H1 (cell line): ENCODE measurements around the gene GPR85. TPM values are rescaled to one million over a fixed set of nuclear protein-coding genes. Genes with fewer than 3 reads are reported as not detected.

Source experiments
- CTCF ChIA-PET: fragments of 300-600 bp; sonication (Branson Sonifier 250); formaldehyde crosslinking; loops from one replicate; lab custom pipeline; 2021; ENCODE audit not compliant: partially characterized antibody; lab: Charles Lee
- POLR2A ChIA-PET: fragments of 300-600 bp; sonication (Branson Sonifier 250); formaldehyde crosslinking; loops from one replicate; lab custom pipeline; 2021; ENCODE audit warnings: inconsistent platforms; ENCODE audit not compliant: partially characterized antibody; lab: Charles Lee
- DNase-seq, 2 experiments: peaks; one replicate each; pipeline versions ENCODE4 v3.0.0 to v3.0.0-alpha.2; 2010 to 2022; ENCODE audit warnings: low spot score in 2 of 2, low read depth in 1 of 2, mixed read lengths in 1 of 2
- FAIRE-seq: peaks from 2 replicates; lab custom pipeline; 2011; peaks lifted over from hg19 to GRCh38; lab: Jason Lieb, UNC
- H2AFZ ChIP-seq: 2 replicates; pipeline ENCODE4 v1.8.1; 2012; ENCODE audit warnings: low read length, inconsistent platforms
- H2AK5ac ChIP-seq: 2 replicates; pipeline ENCODE4 v1.6.1; 2013; ENCODE audit warnings: low read depth, low read length
- H2BK120ac ChIP-seq: replicated peaks from 2 replicates; pipeline ENCODE3; 2013; ENCODE audit warnings: low read depth, low read length, inconsistent platforms
- H2BK12ac ChIP-seq: 2 replicates; pipeline ENCODE4 v1.6.1; 2013; ENCODE audit warnings: low read depth, low read length
- H2BK15ac ChIP-seq: 2 replicates; pipeline ENCODE4 v1.6.1; 2013; ENCODE audit warnings: low read length
- H2BK20ac ChIP-seq: 2 replicates; pipeline ENCODE4 v1.6.1; 2013; ENCODE audit warnings: low read length
- H2BK5ac ChIP-seq: 2 replicates; pipeline ENCODE4 v1.6.1; 2013; ENCODE audit warnings: low read depth, low read length
- H3K14ac ChIP-seq: 2 replicates; pipeline ENCODE4 v1.6.1; 2013; ENCODE audit warnings: inconsistent platforms; ENCODE audit not compliant: insufficient read length
- H3K18ac ChIP-seq: 2 replicates; pipeline ENCODE4 v1.6.1; 2013; ENCODE audit warnings: low read length; ENCODE audit errors: extremely low read depth
- H3K23ac ChIP-seq: 2 replicates; pipeline ENCODE4 v1.6.1; 2013; ENCODE audit warnings: inconsistent platforms; ENCODE audit not compliant: insufficient read length
- H3K23me2 ChIP-seq: 2 replicates; pipeline ENCODE4 v1.6.1; 2013; ENCODE audit warnings: low read depth, low read length
- H3K27ac ChIP-seq: 2 replicates; pipeline ENCODE4 v1.6.1; 2011; ENCODE audit warnings: low read depth, low read length, inconsistent platforms
- H3K27me3 ChIP-seq, 4 experiments: replicated peaks in 1 of 4; 1 replicate in 1 of 4; 2 replicates in 3 of 4; pipeline versions ENCODE4 v1.6.1 to v1.8.1; 2011 to 2013; ENCODE audit warnings: low read length in 3 of 4, mild to moderate bottlenecking in 3 of 4, inconsistent platforms in 2 of 4, mixed read lengths in 2 of 4, moderate library complexity in 1 of 4; ENCODE audit not compliant: control insufficient read depth in 3 of 4, insufficient read depth in 3 of 4; ENCODE audit errors: extremely low read depth in 1 of 4
- H3K36me3 ChIP-seq, 4 experiments: 2 replicates each; pipeline versions ENCODE4 v1.6.1 to v1.8.1; 2011 to 2013; ENCODE audit warnings: mild to moderate bottlenecking in 4 of 4, low read length in 3 of 4, moderate library complexity in 2 of 4, control low read depth in 1 of 4, inconsistent platforms in 1 of 4; ENCODE audit not compliant: insufficient read depth in 4 of 4, control insufficient read depth in 2 of 4
- H3K4ac ChIP-seq: replicated peaks from 2 replicates; pipeline ENCODE3; 2013; ENCODE audit warnings: low read length, low read depth, mixed read lengths, inconsistent platforms; ENCODE audit not compliant: insufficient read length
- H3K4me1 ChIP-seq, 4 experiments: replicated peaks in 1 of 4; 1 replicate in 1 of 4; 2 replicates in 3 of 4; pipeline versions ENCODE4 v1.6.1 to v1.8.1; 2011 to 2013; ENCODE audit warnings: low read length in 3 of 4, inconsistent platforms in 2 of 4, mixed read lengths in 1 of 4; ENCODE audit not compliant: insufficient read depth in 4 of 4, control insufficient read depth in 3 of 4
- H3K4me2 ChIP-seq, 2 experiments: 2 replicates each; pipeline versions ENCODE4 v1.6.1 to v1.8.1; 2011 to 2013; ENCODE audit warnings: low read depth in 2 of 2, low read length in 2 of 2, control low read depth in 1 of 2, inconsistent platforms in 1 of 2, mild to moderate bottlenecking in 1 of 2; ENCODE audit not compliant: insufficient read depth in 1 of 2
- H3K4me3 ChIP-seq, 4 experiments: fragments of 200-600, 300-600 bp in 1 of 4; sonication (generic), shearing (Covaris generic), sonication (Bioruptor Twin) in 1 of 4; 2 replicates each; pipeline versions ENCODE4 v1.5.1 to v1.8.1; 2011 to 2016; ENCODE audit warnings: low read length in 4 of 4, low read depth in 3 of 4, control low read depth in 2 of 4, inconsistent platforms in 2 of 4, mild to moderate bottlenecking in 2 of 4, mixed read lengths in 1 of 4, moderate library complexity in 1 of 4; ENCODE audit not compliant: insufficient read depth in 2 of 4; ENCODE audit errors: extremely low read depth in 1 of 4
- H3K56ac ChIP-seq: replicated peaks from 2 replicates; pipeline ENCODE3; 2013; ENCODE audit warnings: low read depth, mild to moderate bottlenecking, mixed read lengths, low read length, inconsistent platforms; ENCODE audit not compliant: insufficient read length
- H3K79me1 ChIP-seq: 2 replicates; pipeline ENCODE4 v1.6.1; 2013; ENCODE audit warnings: low read depth, low read length, control low read depth
- H3K79me2 ChIP-seq, 2 experiments: 2 replicates each; pipeline versions ENCODE4 v1.6.1 to v1.8.1; 2012 to 2013; ENCODE audit warnings: low read length in 2 of 2, mild to moderate bottlenecking in 2 of 2, inconsistent platforms in 1 of 2; ENCODE audit not compliant: insufficient read depth in 2 of 2, control insufficient read depth in 1 of 2
- H3K9ac ChIP-seq, 4 experiments: replicated peaks in 1 of 4; 1 replicate in 1 of 4; 2 replicates in 3 of 4; pipeline versions ENCODE4 v1.6.1 to v1.8.1; 2011 to 2013; ENCODE audit warnings: low read depth in 3 of 4, low read length in 3 of 4, control low read depth in 2 of 4, mild to moderate bottlenecking in 2 of 4, moderate library complexity in 2 of 4, inconsistent platforms in 1 of 4; ENCODE audit errors: extremely low read depth in 1 of 4
- H3K9me3 ChIP-seq, 2 experiments: 2 replicates each; pipeline versions ENCODE4 v1.6.1 to v1.8.1; 2012 to 2013; ENCODE audit warnings: mild to moderate bottlenecking in 2 of 2, moderate library complexity in 2 of 2, control low read depth in 1 of 2, inconsistent platforms in 1 of 2, low read depth in 1 of 2, low read length in 1 of 2, mixed read lengths in 1 of 2; ENCODE audit not compliant: insufficient read depth in 2 of 2
- H4K20me1 ChIP-seq, 2 experiments: replicated peaks in 1 of 2; 2 replicates each; pipeline versions ENCODE3 to v1.8.1; 2011 to 2013; ENCODE audit warnings: inconsistent platforms in 2 of 2, low read length in 2 of 2, mild to moderate bottlenecking in 1 of 2; ENCODE audit not compliant: insufficient read depth in 2 of 2, control insufficient read depth in 1 of 2
- H4K5ac ChIP-seq: 2 replicates; pipeline ENCODE4 v1.6.1; 2013; ENCODE audit warnings: low read length, low read depth, mixed read lengths, inconsistent platforms; ENCODE audit not compliant: insufficient read length
- H4K8ac ChIP-seq: 2 replicates; pipeline ENCODE4 v1.8.0; 2013; ENCODE audit warnings: mild to moderate bottlenecking, moderate library complexity, low read length, inconsistent platforms; ENCODE audit not compliant: insufficient read depth; ENCODE audit errors: extremely low read depth
- H4K91ac ChIP-seq: replicated peaks from 2 replicates; pipeline ENCODE3; 2013; ENCODE audit warnings: low read length, mixed read lengths, inconsistent platforms; ENCODE audit not compliant: insufficient read length
- BACH1 ChIP-seq: IDR thresholded peaks from 2 replicates; pipeline ENCODE4 v1.6.1; 2012; ENCODE audit warnings: low read length, improper control_type of control experiment
- BCL11A ChIP-seq, 2 experiments: IDR thresholded peaks; one replicate each; pipeline ENCODE4 v1.6.1; 2011; ENCODE audit warnings: low read depth in 2 of 2, low read length in 2 of 2, mild to moderate bottlenecking in 2 of 2
- BRCA1 ChIP-seq: IDR thresholded peaks from 2 replicates; pipeline ENCODE4 v1.6.1; 2012; ENCODE audit warnings: low read depth, low read length, improper control_type of control experiment
- CHD1 ChIP-seq: IDR thresholded peaks from 2 replicates; pipeline ENCODE4 v1.6.1; 2012; ENCODE audit warnings: low read depth, low read length, improper control_type of control experiment
- CTCF ChIP-seq, 3 experiments: IDR thresholded peaks; 1 replicate in 2 of 3; 2 replicates in 1 of 3; pipeline versions ENCODE4 v1.5.1 to v1.6.1; 2011; ENCODE audit warnings: low read length in 3 of 3, mild to moderate bottlenecking in 3 of 3, inconsistent platforms in 2 of 3, low read depth in 1 of 3, moderate library complexity in 1 of 3; ENCODE audit not compliant: insufficient read depth in 1 of 3; ENCODE audit errors: control extremely low read depth in 1 of 3
- RAD21 ChIP-seq, 2 experiments: IDR thresholded peaks in 1 of 2; conservative IDR thresholded peaks in 1 of 2; 2 replicates each; pipeline ENCODE4 v1.6.1; 2011; ENCODE audit warnings: low read depth in 2 of 2, low read length in 2 of 2, improper control_type of control experiment in 1 of 2, inconsistent platforms in 1 of 2, mild to moderate bottlenecking in 1 of 2, moderate library complexity in 1 of 2
- SAP30 ChIP-seq: fragments of 300-600 bp; sonication (generic); IDR thresholded peaks from 2 replicates; pipeline ENCODE4 v1.7.1; 2012; ENCODE audit warnings: low read length, moderate library complexity, mild to moderate bottlenecking, inconsistent platforms; ENCODE audit not compliant: insufficient read depth, insufficient replicate concordance
- SP4 ChIP-seq: IDR thresholded peaks from 2 replicates; pipeline ENCODE4 v1.6.1; 2012; ENCODE audit warnings: low read length, inconsistent platforms
- TCF12 ChIP-seq: IDR thresholded peaks from 2 replicates; pipeline ENCODE4 v1.6.1; 2011; ENCODE audit warnings: low read depth, mild to moderate bottlenecking, low read length
- YY1 ChIP-seq: IDR thresholded peaks from 2 replicates; pipeline ENCODE4 v1.6.1; 2011; ENCODE audit warnings: low read depth, mild to moderate bottlenecking, low read length
- WGBS, 2 experiments: shearing (Covaris generic) in 1 of 2; methylation state at CpG; one replicate each; pipeline versions ENCODE4 v1.1.6 to v1.1.7; 2013 to 2015; ENCODE audit warnings: low lambda C conversion rate in 2 of 2, mixed read lengths in 2 of 2, inconsistent platforms in 1 of 2, low coverage in 1 of 2, missing lambda C conversion rate in 1 of 2; ENCODE audit not compliant: insufficient replicate concordance in 2 of 2, insufficient coverage in 1 of 2, insufficient read length in 1 of 2; ENCODE audit errors: extremely low coverage in 1 of 2, missing lambda C conversion rate in 1 of 2; 5-methylcytosine and 5-hydroxymethylcytosine counted together
- polyA plus RNA-seq, 7 experiments: library from polyadenylated mRNA; depleted of rRNA in 3 of 7; stranded (reverse) in 5 of 7; unstranded in 2 of 7; fragments of >200 nt in 5 of 7; fragments of 200-250 nt in 2 of 7; gene quantifications; 1 replicate in 5 of 7; 2 replicates in 1 of 7; 4 replicates in 1 of 7; pipeline versions ENCODE4 v1.2.1 to v1.2.3, GENCODE V29; 2011 to 2013; ENCODE audit warnings: missing spikeins in 2 of 7, mixed read lengths in 2 of 7
- total RNA-seq: library from RNA; stranded (reverse); fragmentation: NEBNext Ultra II Directional; extraction: Animal tissue kit (Norgen Biotek cat#: 25700); gene quantifications from 2 replicates; pipeline ENCODE4 v1.2.1, GENCODE V29; 2021
- TF ChIP-seq, protein P1 (sequence below): IDR thresholded peaks from 2 replicates; pipeline ENCODE4 v1.6.1; 2011; ENCODE audit warnings: low read length, improper control_type of control experiment

Gene GPR85
- total and polyA plus RNA-seq, 2 of the 8 experiments (the other 6 are each of a cell fraction or from before 2014, with no cell fraction given), result 0.11 to 0.20 TPM

DNA sequence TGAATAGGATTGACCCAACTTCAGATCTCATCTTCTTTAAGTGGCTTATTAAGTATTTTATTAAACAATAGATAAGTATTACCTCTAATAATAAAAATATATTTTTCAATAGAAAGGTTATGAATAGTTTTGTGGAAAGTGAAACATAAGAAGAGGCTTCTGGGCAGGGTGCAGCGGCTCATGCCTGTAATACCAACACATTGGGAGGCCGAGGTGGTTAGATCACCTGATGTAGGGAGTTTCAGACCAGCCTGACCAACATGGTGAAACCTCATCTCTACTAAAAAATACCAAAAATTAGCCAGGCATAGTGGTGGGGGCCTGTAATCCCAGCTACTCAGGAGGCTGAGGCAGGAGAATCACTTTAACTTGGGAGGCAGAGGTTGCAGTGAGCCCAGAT lies 26.5 kb downstream of the GPR85 start:
- H3K14ac ChIP-seq, result no peak overlapping the region
- H3K4me2 ChIP-seq, result no peak overlapping the region
- H3K9ac ChIP-seq, result no peak overlapping the region
- FAIRE-seq (no peak), DNase-seq (no peak)
- H3K4me3 ChIP-seq, result no peak overlapping the region
- H3K4me1 ChIP-seq, result no peaks in the 10 kb centered on the region
- H4K20me1 ChIP-seq, result no peaks in the 10 kb centered on the region
- H3K23ac ChIP-seq, result no peak overlapping the region
- no peaks in the 10 kb centered on the region for H3K9me3 ChIP-seq
- no peak overlapping the region for H4K91ac ChIP-seq
- no peak overlapping the region for H3K56ac ChIP-seq
- H2BK5ac ChIP-seq, result no peak overlapping the region
- ChIA-PET POLR2A (no interaction called here), CTCF (no interaction called here)
- no peak overlapping the region for H2BK20ac ChIP-seq
- H2BK120ac ChIP-seq, result no peak overlapping the region
- no peak overlapping the region for H4K8ac ChIP-seq
- H3K27me3 ChIP-seq, result no peaks in the 10 kb centered on the region
- H3K79me1 ChIP-seq, result no peaks in the 10 kb centered on the region
- no peak overlapping the region for H3K18ac ChIP-seq
- H4K5ac ChIP-seq, result no peak overlapping the region
- H2BK12ac ChIP-seq, result no peak overlapping the region
- 95% methylated on average over 2 of the region's 2 CpGs; no CpG with 5 or more reads in 1 of the 2 experiments for WGBS, 2 experiments
- no peak overlapping the region for H2AFZ ChIP-seq
- H3K36me3 ChIP-seq, result no peaks in the 10 kb centered on the region
- H3K4ac ChIP-seq, result no peak overlapping the region
- H3K27ac ChIP-seq, result no peak overlapping the region
- no peak overlapping the region for H2BK15ac ChIP-seq
- no peaks in the 10 kb centered on the region for H3K79me2 ChIP-seq
- no peak overlapping the region for H2AK5ac ChIP-seq
- no peaks in the 10 kb centered on the region; the same call in 1 of the 2 replicates for H3K23me2 ChIP-seq
- TF ChIP-seq CHD1 (no peak), CTCF (IDR thresholded peaks at IDR 0.05; ENCODE audit: control extremely low read depth in 1 of 3, insufficient read depth in 1 of 3, low read depth in 1 of 3, low read length in 3 of 3) (no peak), TCF12 (no peak), BACH1 (no peak), SAP30 (no peak), SP4 (no peak), BRCA1 (no peak), BCL11A (IDR thresholded peaks at IDR 0.05; ENCODE audit: low read depth in 2 of 2, low read length in 2 of 2) (no peak), RAD21 (IDR thresholded peaks at IDR 0.05 in 1 of 2, conservative IDR thresholded peaks at IDR 0.05 in 1 of 2; ENCODE audit: low read depth in 2 of 2, low read length in 2 of 2) (no peak), YY1 (no peak)
- TF ChIP-seq, protein P1, sequence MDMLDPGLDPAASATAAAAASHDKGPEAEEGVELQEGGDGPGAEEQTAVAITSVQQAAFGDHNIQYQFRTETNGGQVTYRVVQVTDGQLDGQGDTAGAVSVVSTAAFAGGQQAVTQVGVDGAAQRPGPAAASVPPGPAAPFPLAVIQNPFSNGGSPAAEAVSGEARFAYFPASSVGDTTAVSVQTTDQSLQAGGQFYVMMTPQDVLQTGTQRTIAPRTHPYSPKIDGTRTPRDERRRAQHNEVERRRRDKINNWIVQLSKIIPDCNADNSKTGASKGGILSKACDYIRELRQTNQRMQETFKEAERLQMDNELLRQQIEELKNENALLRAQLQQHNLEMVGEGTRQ, result no peak
